ENCODE results near the gene NRGN.

Gene NRGN

GRCh38 chr11:124757320-124757719 lies 17.6 kb downstream of the NRGN start:
- no peak for TF ChIP-seq CTCF (IDR thresholded peaks at IDR 0.05; ENCODE audit: low read depth, low read length)
- H3K4me3 ChIP-seq (ENCODE audit: low read depth, low read length): no peak overlapping the region

- peak overlapping the region; percentile 48 for H3K4me3 ChIP-seq (ENCODE audit: low read depth, low read length)
- TF ChIP-seq CTCF (IDR thresholded peaks at IDR 0.05; ENCODE audit: low read depth, low read length): peak; percentile 74
Observed at GRCh38 chr11:124758355-124759265, 18.9 kb downstream of the NRGN start.

GRCh38 chr11:124759266-124760204 lies 19.8 kb downstream of the NRGN start:
- no peak overlapping the region for H3K4me3 ChIP-seq (ENCODE audit: low read depth, low read length)

GRCh38 chr11:124760205-124760652 lies 20.5 kb downstream of the NRGN start:
- no peak for TF ChIP-seq CTCF (IDR thresholded peaks at IDR 0.05; ENCODE audit: low read depth, low read length)
- H3K4me3 ChIP-seq (ENCODE audit: low read depth, low read length): no peak overlapping the region

More at GRCh38 chr11:124759266-124760204, 19.8 kb downstream of the NRGN start:
- TF ChIP-seq CTCF (IDR thresholded peaks at IDR 0.05; ENCODE audit: low read depth, low read length): no peak

GRCh38 chr11:124760806-124761205 lies 21.1 kb downstream of the NRGN start:
- TF ChIP-seq CTCF (IDR thresholded peaks at IDR 0.05; ENCODE audit: low read depth, low read length): no peak
- no peak overlapping the region for H3K4me3 ChIP-seq (ENCODE audit: low read depth, low read length)

GRCh38 chr11:124761301-124762104 lies 21.8 kb downstream of the NRGN start:
- peak overlapping the region; percentile 27 for H3K4me3 ChIP-seq (ENCODE audit: low read depth, low read length)
- TF ChIP-seq CTCF (IDR thresholded peaks at IDR 0.05; ENCODE audit: low read depth, low read length): no peak
